Skeletal muscle tissue (tissue), 4 donors: ENCODE data around the gene ASZ1. TPM values are rescaled to one million over a fixed set of nuclear protein-coding genes. Genes with fewer than 3 reads are reported as not detected.

ENCODE experiments used
- H3K27ac ChIP-seq: one replicate; pipeline ENCODE4 v1.7.0; 2013; ENCODE audit warnings: mild to moderate bottlenecking, low read depth, low read length, inconsistent platforms
- H3K27me3 ChIP-seq, 3 donors: one replicate each; pipeline ENCODE4 v1.7.0; 2013; ENCODE audit warnings: low read length in 3 of 3; ENCODE audit not compliant: control insufficient read depth in 3 of 3, insufficient read depth in 3 of 3
- H3K36me3 ChIP-seq, 3 donors: one replicate each; pipeline ENCODE4 v1.7.0; 2013; ENCODE audit warnings: low read length in 3 of 3; ENCODE audit not compliant: control insufficient read depth in 3 of 3, insufficient read depth in 3 of 3
- H3K4me1 ChIP-seq, 3 donors: one replicate each; pipeline ENCODE4 v1.7.0; 2013; ENCODE audit warnings: low read length in 3 of 3, mild to moderate bottlenecking in 3 of 3; ENCODE audit not compliant: control insufficient read depth in 3 of 3, insufficient read depth in 3 of 3
- H3K4me3 ChIP-seq, 3 donors: one replicate each; pipeline ENCODE4 v1.7.0; 2013; ENCODE audit warnings: low read length in 3 of 3
- H3K9ac ChIP-seq, 3 donors: one replicate each; pipeline ENCODE4 v1.7.0; 2013; ENCODE audit warnings: low read length in 3 of 3, mild to moderate bottlenecking in 3 of 3, moderate library complexity in 2 of 3, low read depth in 1 of 3
- H3K9me3 ChIP-seq, 3 donors: one replicate each; pipeline ENCODE4 v1.7.0; 2013; ENCODE audit warnings: low read length in 3 of 3; ENCODE audit not compliant: control insufficient read depth in 3 of 3
- total RNA-seq: library from RNA; depleted of rRNA; stranded (reverse); fragments of >200 nt; gene quantifications from one replicate; pipeline ENCODE4 v1.2.3, GENCODE V29; 2014
- donor health status: Osteomylitis.

Gene ASZ1
- total RNA-seq, 1 donor from 2014 or later: not detected

GRCh38 chr7:117385363-117386109 lies 41.8 kb downstream of the ASZ1 start:
- Histone ChIP-seq H3K9ac (no peak overlapping the region), H3K4me1 (no peaks in the 10 kb centered on the region), H3K27me3 (no peaks in the 10 kb centered on the region), H3K9me3 (peaks cover 0 to 3% (median 0%) of the 10 kb centered on the region in 3 donors), H3K36me3 (no peaks in the 10 kb centered on the region), H3K4me3 (no peak overlapping the region), H3K27ac (no peak overlapping the region)

GRCh38 chr7:117384688-117385362 lies 42.5 kb downstream of the ASZ1 start:
- H3K9ac ChIP-seq: no peak overlapping the region
- H3K4me3 ChIP-seq: no peak overlapping the region
- no peaks in the 10 kb centered on the region for H3K9me3 ChIP-seq
- no peak overlapping the region for H3K27ac ChIP-seq
- no peaks in the 10 kb centered on the region for H3K27me3 ChIP-seq
- no peaks in the 10 kb centered on the region for H3K4me1 ChIP-seq
- no peaks in the 10 kb centered on the region for H3K36me3 ChIP-seq

DNA sequence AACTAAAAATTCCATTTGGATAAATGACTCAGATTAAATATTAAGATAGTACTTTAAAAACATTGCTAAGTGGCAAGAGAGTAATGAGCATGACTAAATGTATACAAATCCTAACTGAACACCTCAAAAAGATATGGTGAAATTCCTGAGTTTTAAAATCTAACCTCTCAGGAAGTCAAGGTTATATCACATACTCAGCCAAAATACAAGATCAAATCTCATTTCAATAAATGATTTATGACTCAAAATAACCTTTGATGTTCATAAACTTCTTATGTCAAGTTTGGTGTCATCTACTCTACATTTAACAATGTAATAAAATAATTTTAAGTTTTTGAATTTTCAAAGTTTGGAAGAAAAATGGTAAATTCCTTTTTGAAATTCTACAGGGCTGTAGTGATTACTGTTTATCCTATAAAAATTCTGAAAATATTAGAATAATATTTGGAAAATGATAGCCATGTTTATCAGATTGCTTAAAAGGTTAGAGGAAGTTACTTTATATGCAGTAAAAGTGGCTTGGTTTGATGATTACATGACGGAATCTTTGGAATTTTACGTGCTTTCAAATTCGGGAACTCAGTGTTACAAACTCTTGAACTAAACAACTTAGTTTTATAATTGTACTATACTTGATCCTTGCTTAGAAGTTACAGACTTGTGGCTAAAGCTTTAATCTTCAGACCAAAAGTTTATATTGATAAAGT lies 43.7 kb downstream of the ASZ1 start:
- Histone ChIP-seq H3K9ac (no peak overlapping the region), H3K36me3 (no peaks in the 10 kb centered on the region), H3K4me3 (no peak overlapping the region), H3K4me1 (no peaks in the 10 kb centered on the region), H3K27ac (no peak overlapping the region), H3K9me3 (no peaks in the 10 kb centered on the region), H3K27me3 (no peaks in the 10 kb centered on the region)

GRCh38 chr7:117383046-117383445 lies 44.2 kb downstream of the ASZ1 start:
- H3K9ac ChIP-seq: no peak overlapping the region
- H3K4me3 ChIP-seq: no peak overlapping the region
- no peaks in the 10 kb centered on the region for H3K4me1 ChIP-seq
- H3K9me3 ChIP-seq: no peaks in the 10 kb centered on the region
- H3K27me3 ChIP-seq: no peaks in the 10 kb centered on the region
- no peak overlapping the region for H3K27ac ChIP-seq
- no peaks in the 10 kb centered on the region for H3K36me3 ChIP-seq

- no peaks in the 10 kb centered on the region for H3K27me3 ChIP-seq
- no peaks in the 10 kb centered on the region for H3K9me3 ChIP-seq
- H3K36me3 ChIP-seq: no peaks in the 10 kb centered on the region
- H3K27ac ChIP-seq: no peak overlapping the region
- H3K4me3 ChIP-seq: no peak overlapping the region
- H3K9ac ChIP-seq: no peak overlapping the region
- no peaks in the 10 kb centered on the region for H3K4me1 ChIP-seq
Measured at GRCh38 chr7:117381362-117381761, 45.9 kb downstream of the ASZ1 start.

GRCh38 chr7:117375380-117375779 lies 51.9 kb downstream of the ASZ1 start:
- no peak overlapping the region for H3K27ac ChIP-seq
- no peaks in the 10 kb centered on the region for H3K27me3 ChIP-seq
- no peak overlapping the region for H3K9ac ChIP-seq
- H3K9me3 ChIP-seq: no peaks in the 10 kb centered on the region
- no peaks in the 10 kb centered on the region for H3K36me3 ChIP-seq
- H3K4me3 ChIP-seq: no peak overlapping the region
- H3K4me1 ChIP-seq: no peaks in the 10 kb centered on the region

DNA sequence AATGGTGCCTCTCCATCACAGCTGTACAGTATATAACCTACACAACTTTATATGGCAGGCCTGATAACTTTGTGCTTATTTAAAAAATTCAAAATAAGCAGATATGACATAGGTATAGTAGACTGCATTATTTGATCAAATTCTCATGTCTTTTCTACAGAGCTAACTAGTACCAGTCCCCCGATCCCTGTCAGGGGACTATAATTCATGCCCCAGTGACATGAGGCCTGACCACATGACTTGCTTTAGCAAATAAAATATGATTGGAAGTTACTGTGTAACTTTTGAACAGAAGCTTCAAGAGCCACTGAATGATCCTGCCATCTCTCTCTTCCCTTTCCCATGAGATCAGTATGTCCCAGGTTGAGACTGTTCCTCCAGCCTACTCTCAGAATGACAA lies 55.2 kb downstream of the ASZ1 start:
- H3K36me3 ChIP-seq: no peaks in the 10 kb centered on the region
- H3K27ac ChIP-seq: no peak overlapping the region
- H3K9ac ChIP-seq: no peak overlapping the region
- no peaks in the 10 kb centered on the region for H3K9me3 ChIP-seq
- no peaks in the 10 kb centered on the region for H3K27me3 ChIP-seq
- H3K4me3 ChIP-seq: no peak overlapping the region
- no peaks in the 10 kb centered on the region for H3K4me1 ChIP-seq

GRCh38 chr7:117364339-117365080 lies 62.8 kb downstream of the ASZ1 start:
- Histone ChIP-seq H3K27me3 (no peaks in the 10 kb centered on the region), H3K9ac (no peak overlapping the region), H3K9me3 (no peaks in the 10 kb centered on the region), H3K4me1 (no peaks in the 10 kb centered on the region), H3K4me3 (no peak overlapping the region), H3K27ac (no peak overlapping the region), H3K36me3 (no peaks in the 10 kb centered on the region)

DNA sequence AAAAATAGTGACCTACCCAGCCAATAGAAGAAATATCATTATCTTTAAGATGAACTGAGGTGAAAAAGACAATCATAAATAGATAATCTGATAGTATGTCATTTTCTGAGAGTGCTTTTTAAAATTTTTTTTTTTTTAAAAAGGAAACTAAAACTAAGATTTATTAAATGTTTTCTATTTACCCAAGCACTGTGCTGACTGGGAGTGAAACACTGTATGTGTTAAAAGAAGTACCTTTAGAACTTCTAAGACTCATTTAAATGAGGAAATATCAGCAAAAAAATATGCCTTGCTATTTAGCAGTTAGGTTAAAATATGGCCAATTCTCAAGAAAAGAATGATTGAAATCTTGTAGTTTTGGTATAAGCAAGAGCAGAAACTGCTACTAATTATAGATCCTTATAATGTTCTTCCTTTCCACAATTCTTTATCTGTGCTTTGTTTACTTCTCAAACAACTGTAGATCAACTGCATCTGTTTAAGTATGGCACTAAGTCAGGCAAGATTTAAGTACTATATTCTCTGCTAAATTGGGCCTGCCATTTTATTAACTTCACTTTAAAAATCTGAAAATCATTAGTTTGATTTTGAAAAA lies 64.9 kb downstream of the ASZ1 start:
- H3K27ac ChIP-seq: no peak overlapping the region
- H3K4me1 ChIP-seq: no peaks in the 10 kb centered on the region
- H3K36me3 ChIP-seq: no peaks in the 10 kb centered on the region
- H3K9ac ChIP-seq: no peak overlapping the region
- no peak overlapping the region for H3K4me3 ChIP-seq
- no peaks in the 10 kb centered on the region for H3K9me3 ChIP-seq
- H3K27me3 ChIP-seq: no peaks in the 10 kb centered on the region
